Activated T-cell treated with anti-CD3 and anti-CD28 coated beads for 48 hours (primary cell): ENCODE measurements around the gene ILK.

Source experiments
- DNase-seq: peaks from one replicate; pipeline ENCODE4 v3.0.0-alpha.2; 2020; ENCODE audit warnings: low read depth

The ILK gene

DNA sequence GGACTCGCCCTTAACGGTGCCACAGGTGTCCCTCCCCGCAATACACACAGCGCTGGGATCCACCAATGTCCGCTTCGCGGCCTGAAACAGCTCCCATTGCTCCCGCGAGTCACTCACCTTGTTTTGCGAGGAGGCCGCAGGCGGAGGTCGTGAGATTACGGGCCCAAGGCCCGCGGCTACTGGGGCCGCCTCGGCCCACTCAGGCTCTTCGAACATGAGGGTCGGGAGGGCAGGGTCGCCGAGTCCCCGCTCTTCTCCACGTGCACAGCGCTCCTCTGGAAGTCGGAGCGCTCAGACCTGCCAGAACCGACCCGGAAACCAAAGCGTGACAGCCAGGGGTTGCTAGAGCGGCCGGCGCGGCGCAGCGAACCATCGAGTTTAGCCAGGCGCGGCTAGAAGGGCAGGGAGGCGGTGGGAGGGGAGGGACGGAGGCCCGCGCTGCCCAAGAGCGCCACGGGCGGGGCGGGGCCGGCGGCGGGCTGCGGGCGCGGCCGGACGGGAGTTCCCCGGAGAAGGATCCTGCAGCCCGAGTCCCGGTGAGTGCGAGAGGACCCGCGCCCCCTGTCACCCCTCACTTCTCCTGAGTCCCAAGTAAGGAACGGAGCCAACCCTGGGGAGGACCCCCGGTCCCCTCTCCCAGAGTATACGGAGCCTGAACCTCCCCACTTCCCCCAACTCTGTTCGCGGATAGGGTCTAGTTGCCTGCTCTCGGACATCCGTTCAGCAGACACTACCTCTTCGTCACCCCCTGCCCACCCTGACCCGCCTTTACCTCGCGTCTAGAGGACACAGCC lies at the start of gene ILK, which contains the start of gene RRP8:
ILK (plus strand) TSS at position 488 of the 794 bp plus-strand sequence. CDS start 498 bp downstream, outside the sequence.
RRP8 (minus strand) TSS at position 330 of the 794 bp plus-strand sequence; CDS start at position 216, 114 bp downstream.
- DNase-seq: peak; percentile 86

GRCh38 chr11:6554828-6555706 lies 48.5 kb upstream of the ILK start:
- DNase-seq: no peak

GRCh38 chr11:6556139-6556949 lies 47.2 kb upstream of the ILK start:
- DNase-seq: no peak

GRCh38 chr11:6557063-6557462 lies 46.5 kb upstream of the ILK start:
- DNase-seq: no peak

DNA sequence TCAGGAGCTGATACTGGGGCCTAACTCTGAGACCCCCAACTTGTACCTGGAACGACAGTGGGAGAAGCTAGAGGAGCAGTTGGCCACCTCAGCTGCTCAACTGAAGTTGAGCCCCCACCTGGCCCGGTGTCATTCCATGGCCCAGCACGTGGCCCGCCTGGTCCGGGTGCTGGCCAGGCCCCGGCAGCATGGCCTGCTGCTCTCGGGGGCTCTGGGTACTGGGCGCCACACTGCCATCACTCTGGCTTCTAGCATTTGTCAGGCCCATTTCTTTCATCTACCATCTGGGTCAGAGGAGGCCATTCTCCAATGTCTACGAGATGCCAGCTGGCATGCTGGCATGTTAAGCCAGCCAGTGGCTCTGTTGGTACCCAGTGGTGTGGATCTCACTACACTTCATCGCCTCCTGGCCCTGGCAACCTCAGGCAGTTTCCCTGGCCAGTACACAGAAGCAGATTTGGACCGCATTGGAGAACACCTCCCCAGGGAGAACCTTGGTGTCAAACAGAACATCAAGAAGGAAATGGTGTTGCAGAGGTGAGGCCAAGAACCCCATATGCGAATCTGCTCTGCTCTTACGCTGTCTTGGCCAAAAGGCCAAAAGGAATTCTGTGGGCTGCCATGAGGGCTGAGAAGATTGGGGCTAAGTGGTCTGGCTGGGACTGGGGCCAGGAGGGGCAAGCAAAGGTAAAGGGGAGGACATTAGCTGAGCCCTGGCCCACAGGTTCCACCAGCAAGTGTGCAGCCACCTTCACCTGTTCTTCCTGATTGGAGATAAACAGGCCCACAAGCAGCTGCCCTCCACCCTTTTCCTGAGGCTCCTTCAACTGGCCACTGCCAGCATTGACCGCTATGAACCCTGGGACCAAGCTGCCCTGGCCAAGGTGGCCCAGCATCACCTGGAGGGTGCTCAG lies 45.6 kb upstream of the ILK start:
- no peak for DNase-seq

GRCh38 chr11:6559369-6559768 lies 44.2 kb upstream of the ILK start:
- DNase-seq: no peak

DNA sequence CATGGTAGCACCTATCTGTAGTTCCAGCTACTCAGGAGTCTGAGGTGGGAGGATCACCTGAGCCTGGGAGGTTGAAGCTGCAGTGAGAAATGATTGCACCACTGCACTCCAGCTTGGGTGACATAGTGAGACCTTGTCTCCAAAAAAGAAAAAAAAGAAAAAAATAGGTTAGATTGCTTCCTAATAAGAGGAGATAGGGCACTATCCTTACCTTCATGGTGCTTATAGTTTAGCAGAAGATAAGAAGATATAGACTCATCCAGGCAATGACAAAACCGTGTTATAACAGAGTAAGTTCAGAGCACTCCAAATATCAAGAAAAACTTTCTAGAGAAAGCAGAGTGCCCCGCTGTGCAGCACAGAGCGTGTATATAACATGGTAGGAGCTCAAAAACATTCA lies 42.3 kb upstream of the ILK start:
- DNase-seq: no peak

DNA sequence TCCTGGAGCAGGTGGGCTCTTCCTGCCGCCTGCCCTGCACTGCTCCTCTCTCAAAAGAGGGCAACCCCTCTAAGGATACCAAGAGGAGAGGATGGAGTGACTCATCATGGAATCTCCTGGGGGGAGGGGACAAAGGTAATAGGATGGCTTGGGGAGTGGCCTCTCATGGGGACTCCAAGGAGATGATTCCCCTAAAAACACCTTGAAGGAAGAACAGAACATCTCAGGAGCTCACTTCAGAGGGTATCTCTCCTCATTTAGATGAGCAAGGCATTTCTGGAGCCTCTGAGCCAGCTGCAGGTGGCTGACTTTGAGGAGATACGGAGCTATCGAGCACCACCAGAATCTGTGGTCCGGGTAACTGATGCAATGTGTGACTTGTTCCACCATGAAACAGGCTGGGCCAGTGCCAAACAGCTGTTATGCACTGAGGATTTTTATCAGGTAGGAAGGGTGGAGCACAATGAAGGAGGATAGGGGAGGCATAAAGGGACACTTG lies 40.4 kb upstream of the ILK start:
- DNase-seq: no peak

- DNase-seq: no peak
Observed at GRCh38 chr11:6563667-6564066, 39.9 kb upstream of the ILK start.

DNA sequence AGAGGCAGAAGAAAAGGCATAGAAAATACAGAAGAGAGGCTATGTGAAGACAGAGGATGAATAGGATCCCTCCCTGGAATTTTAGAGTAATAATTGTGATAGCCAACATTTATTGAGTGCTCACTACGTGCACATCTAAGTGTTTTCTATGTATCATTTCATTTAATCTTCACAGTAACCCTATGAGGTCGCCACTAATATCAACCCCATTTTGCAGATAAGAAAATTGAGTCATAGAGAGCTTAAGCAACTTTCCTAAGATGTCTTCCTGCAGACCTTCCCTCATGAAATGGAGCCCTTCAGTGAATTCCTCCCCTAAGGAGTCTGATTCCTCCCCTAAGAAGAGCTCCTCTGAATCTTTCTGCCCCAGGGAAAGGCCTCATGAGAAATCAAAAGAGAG lies 38.2 kb upstream of the ILK start:
- no peak for DNase-seq

DNA sequence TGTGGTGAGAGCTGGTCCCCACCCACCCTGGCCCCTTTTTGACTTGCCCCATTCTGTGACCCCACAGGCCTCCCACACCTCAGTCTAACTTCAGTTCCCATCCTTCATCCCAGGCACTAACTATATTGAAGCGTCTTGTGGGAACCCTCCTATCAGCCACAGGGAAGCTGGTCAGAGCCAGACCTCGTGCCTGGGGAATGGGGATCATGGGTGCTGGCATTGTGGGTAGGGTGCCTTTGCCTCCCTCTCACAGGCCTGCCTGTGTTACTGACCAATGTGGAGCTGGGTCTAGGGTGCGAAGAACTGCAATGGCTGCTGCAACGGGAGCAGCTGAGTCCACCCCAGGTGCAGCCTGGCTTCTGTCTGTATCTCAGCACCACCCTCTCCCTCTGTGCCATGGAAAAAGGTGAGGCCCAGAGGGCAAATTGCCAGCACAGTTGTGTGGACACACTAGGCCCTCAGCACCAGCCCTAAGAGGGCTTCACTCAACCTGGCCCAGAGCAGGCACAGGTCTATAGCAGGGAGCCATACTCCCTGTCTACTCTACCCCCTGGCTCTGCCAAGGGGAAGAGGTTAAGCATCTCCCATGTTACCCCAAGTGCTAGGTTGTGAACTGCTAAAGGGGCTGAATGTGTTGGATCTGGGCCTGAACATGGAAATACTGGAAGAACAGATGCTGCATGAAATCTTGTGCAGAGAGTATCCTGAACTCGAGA lies 37.4 kb upstream of the ILK start:
- DNase-seq: no peak

DNA sequence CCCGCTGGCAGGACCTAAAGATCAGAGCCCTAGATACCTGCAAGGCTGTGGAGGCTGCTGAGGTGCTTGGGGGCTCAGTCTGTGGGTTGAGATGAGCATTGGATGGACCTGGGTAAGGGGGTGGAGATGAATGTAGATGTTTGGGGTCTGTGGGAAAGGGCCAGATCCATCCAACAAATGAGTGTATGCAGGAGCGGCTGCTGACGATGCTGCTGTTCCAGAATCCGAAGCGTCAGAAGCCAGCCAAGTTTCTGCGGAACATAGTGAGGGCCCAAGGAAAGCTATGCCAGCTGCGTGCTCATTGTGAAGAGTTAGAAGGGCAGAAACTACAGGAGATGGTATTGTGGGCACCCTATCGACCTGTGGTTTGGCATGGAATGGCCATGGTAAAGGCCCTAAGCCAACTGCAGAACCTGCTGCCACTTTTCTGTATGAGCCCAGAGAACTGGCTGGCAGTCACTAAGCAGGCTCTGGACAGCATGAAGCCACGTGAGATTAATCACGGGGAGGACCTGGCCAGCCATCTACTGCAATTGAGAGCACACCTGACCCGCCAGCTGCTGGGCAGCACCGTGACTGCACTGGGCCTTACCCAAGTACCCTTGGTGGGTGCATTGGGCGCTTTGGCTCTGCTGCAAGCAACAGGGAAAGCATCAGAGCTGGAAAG lies 36.7 kb upstream of the ILK start:
- no peak for DNase-seq

DNA sequence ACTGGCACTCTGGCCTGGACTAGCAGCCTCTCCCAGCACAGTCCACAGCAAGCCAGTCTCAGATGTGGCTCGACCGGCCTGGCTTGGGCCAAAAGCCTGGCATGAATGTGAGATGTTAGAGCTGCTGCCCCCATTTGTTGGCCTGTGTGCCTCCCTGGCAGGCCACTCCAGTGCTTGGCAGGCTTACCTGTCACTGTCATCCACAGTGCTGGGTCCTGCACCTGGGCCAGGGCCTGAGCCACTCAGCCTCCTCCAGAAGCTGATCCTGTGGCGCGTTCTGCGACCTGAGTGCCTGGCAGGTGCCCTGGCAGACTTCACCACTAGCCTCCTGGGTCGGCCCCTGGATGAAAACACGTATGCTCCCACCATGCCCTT lies 36.2 kb upstream of the ILK start:
- no peak for DNase-seq

GRCh38 chr11:6568191-6568918 lies 35.2 kb upstream of the ILK start:
- DNase-seq: no peak

GRCh38 chr11:6569706-6570105 lies 33.9 kb upstream of the ILK start:
- no peak for DNase-seq

DNA sequence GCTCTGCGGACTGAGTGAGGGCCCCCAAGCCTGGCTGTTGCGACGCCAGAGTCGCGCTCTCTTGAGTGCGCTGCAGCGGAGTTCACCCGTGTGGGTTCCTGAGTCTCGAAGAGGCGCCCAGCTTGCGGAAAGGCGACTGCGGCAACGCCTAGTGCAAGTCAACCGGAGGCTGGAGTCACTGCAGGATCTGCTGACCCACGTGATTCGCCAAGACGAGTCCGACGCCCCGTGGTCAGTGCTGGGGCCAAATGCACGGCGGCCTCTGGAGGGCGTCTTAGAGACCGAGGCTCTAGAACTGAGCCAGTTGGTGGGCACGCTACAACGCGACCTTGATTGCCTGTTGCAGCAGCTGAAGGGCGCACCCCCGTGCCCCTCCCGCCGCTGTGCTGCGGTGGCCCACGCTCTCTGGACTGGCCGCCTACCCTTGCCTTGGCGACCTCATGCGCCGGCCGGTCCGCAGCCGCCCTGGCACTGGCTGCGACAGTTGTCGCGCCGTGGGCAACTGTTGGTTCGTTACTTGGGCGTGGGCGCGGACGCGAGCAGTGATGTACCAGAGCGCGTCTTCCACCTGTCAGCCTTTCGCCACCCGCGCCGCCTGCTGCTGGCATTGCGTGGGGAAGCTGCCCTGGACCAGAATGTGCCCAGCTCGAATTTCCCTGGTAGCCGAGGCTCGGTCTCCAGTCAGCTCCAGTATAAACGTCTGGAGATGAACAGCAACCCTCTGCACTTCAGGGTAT lies 32.7 kb upstream of the ILK start:
- DNase-seq: no peak

GRCh38 chr11:6571434-6572008 lies 32.1 kb upstream of the ILK start:
- no peak for DNase-seq

- DNase-seq: no peak
Observed at GRCh38 chr11:6572215-6572614, 31.4 kb upstream of the ILK start.
